ENCODE data around the gene DIP2C. TPM values are rescaled to one million over a fixed set of nuclear protein-coding genes. Genes with fewer than 3 reads are reported as not detected.
"Not testable (repeated sequence)": the region's sequence is repeated elsewhere in the genome, so short reads cannot be mapped to it uniquely, and the experiment has no call there.

The DIP2C gene
- total RNA-seq, 1 donor from 2014 or later: 1.6 TPM

DNA sequence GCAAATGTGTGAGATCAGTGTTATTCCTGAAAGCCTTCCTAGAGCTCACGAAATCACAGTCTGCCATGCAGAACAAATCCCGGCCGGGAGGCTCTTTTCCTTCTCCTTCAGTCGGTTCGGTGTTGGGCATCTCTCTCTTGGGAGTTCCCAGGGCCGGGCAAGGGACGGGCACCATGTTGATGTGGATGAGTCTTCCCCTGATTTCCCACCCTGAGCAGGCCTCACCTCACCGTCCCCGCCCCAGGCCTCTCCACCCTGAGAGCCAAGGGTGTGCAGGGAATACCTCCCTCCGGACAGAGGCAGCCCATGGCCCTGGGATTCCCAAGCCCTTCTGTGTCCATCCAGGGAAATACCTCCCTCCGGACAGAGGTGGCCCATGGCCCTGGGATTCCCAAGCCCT is 28.0 kb upstream of the DIP2C start:
- peaks cover 8% of the 10 kb centered on the region for H3K9me3 Mint-ChIP-seq
- DNase-seq (ENCODE audit: low spot score): no peak
- H3K4me3 Mint-ChIP-seq (ENCODE audit: low read depth): no peak overlapping the region
- intact Hi-C loops (cut with micrococcal nuclease): no loop called here
- H3K27me3 Mint-ChIP-seq (ENCODE audit: low read depth): peaks cover 3% of the 10 kb centered on the region
- no peak overlapping the region for H3K27ac Mint-ChIP-seq
- H3K4me1 Mint-ChIP-seq (ENCODE audit: low read depth): no peaks in the 10 kb centered on the region
- no peaks in the 10 kb centered on the region for H3K36me3 Mint-ChIP-seq (ENCODE audit: low read depth)

DNA sequence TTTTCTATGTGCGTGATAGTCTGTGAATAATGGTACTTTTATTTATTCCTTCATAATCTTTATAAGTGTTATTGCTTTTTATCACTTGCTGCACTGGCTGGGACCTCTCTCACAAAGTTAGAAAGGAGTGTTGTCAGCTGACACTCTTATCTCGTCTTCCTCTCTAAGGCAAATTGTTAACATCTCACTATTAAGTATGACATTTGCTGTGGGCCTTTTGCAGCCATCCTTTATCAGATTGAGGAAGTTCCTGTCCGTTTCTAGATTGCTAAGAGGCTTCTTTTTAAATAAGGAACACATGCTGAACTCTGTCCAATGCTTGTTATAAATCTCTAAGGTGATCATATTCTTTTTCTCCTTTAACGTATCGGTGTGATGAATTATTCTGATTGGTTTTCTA is 27.4 kb upstream of the DIP2C start:
- no peaks in the 10 kb centered on the region for H3K36me3 Mint-ChIP-seq (ENCODE audit: low read depth)
- no peak for DNase-seq (ENCODE audit: low spot score)

DNA sequence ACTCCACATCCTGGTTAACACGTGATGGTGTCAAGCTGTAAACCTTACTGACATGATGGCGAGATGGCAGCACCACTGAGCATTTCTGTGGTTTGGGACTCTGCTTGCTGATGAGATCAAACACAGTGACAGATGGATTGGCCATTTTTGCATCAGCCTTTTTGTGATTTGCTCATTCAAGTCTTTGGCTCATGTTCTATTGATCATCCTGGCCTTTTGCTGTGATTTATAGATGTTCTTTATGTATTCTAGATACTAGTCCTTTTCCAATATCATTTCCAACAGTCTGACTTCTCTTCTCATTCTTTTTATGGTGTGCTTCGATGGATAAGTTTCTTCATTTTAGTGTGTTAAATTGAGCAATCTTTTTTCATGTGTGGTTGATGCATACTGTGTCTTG is 24.7 kb upstream of the DIP2C start:
- Mint-ChIP-seq H3K4me1 (ENCODE audit: low read depth) (no peaks in the 10 kb centered on the region), H3K36me3 (ENCODE audit: low read depth) (no peaks in the 10 kb centered on the region), H3K9me3 (peaks cover 8% of the 10 kb centered on the region), H3K27me3 (ENCODE audit: low read depth) (peaks cover 4% of the 10 kb centered on the region), H3K27ac (no peak overlapping the region), H3K4me3 (ENCODE audit: low read depth) (no peak overlapping the region)
- no peak for DNase-seq (ENCODE audit: low spot score)
- intact Hi-C loops (cut with micrococcal nuclease): no loop called here

More for the DNA sequence above, 27.4 kb upstream of the DIP2C start:
- H3K27me3 Mint-ChIP-seq (ENCODE audit: low read depth): peaks cover 3% of the 10 kb centered on the region
- no peak overlapping the region for H3K27ac Mint-ChIP-seq
- H3K4me3 Mint-ChIP-seq (ENCODE audit: low read depth): no peak overlapping the region
- peaks cover 8% of the 10 kb centered on the region for H3K9me3 Mint-ChIP-seq
- intact Hi-C loops (cut with micrococcal nuclease): no loop called here
- no peaks in the 10 kb centered on the region for H3K4me1 Mint-ChIP-seq (ENCODE audit: low read depth)

DNA sequence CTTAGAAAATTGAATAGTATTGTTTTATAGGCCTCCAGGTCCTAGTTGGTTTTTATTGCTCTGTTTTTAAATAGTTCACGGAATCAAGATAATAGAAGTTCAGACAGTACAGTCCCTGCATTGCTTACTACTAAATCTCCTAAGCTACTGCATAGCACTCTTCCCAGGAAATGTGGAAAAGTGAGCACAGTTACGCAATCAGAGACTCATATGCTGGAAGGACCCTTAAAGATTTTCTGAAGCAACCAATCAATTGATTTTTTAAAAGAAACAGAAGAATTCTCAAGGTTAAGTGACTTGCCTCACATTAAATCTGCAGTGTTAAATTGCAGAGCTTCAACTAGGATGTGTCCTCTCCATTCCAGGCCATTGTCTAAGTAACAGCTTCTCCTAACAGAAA is 23.1 kb upstream of the DIP2C start:
- intact Hi-C loops (cut with micrococcal nuclease): no loop called here
- no peak overlapping the region for H3K27ac Mint-ChIP-seq
- peaks cover 9% of the 10 kb centered on the region for H3K27me3 Mint-ChIP-seq (ENCODE audit: low read depth)
- H3K9me3 Mint-ChIP-seq: peaks cover 8% of the 10 kb centered on the region
- no peaks in the 10 kb centered on the region for H3K36me3 Mint-ChIP-seq (ENCODE audit: low read depth)
- no peaks in the 10 kb centered on the region for H3K4me1 Mint-ChIP-seq (ENCODE audit: low read depth)
- no peak for DNase-seq (ENCODE audit: low spot score)
- no peak overlapping the region for H3K4me3 Mint-ChIP-seq (ENCODE audit: low read depth)

DNA sequence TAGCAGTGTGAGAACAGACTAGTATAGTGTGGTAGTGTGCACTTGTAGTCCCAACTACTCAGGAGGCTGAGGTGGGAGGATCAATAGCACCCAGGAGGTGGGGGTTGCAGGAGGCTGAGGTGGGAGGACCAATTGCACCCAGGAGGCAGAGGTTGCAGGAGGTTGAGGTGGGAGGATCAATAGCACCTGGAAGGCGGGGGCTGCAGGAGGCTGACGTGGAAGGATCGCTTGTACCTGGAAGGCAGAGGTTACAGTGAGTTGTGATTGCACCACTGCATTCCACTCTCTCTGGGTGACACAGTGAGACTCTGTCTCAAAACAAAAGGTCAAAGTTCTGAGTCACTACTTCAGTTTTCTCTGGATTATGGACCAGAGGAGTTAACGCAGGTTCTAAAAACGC is 22.6 kb upstream of the DIP2C start:
- Mint-ChIP-seq H3K4me1 (ENCODE audit: low read depth) (no peaks in the 10 kb centered on the region), H3K27me3 (ENCODE audit: low read depth) (peaks cover 14% of the 10 kb centered on the region), H3K4me3 (ENCODE audit: low read depth) (no peak overlapping the region), H3K9me3 (peaks cover 8% of the 10 kb centered on the region), H3K27ac (no peak overlapping the region), H3K36me3 (ENCODE audit: low read depth) (no peaks in the 10 kb centered on the region)
- DNase-seq (ENCODE audit: low spot score): no peak
- intact Hi-C loops (cut with micrococcal nuclease): no loop called here

DNA sequence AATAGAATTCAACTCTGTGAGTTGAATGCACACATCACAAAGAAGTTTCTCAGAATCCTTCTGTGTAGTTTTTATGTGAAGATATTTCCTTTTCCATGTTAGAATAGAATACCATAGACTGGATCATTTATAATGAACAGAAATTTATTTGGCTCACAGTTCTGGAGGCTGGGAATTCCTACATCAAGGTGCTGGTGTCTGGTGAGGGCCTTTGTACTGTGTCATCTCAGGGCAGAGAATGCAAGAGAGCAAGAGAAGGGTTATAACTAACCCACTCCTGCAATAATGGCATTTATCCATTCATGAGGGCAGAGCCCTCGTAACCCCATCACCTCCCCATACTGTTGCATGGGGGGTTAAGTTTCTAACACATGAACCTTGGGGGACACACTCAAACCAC is 18.4 kb upstream of the DIP2C start:
- Mint-ChIP-seq H3K4me3 (ENCODE audit: low read depth) (no peak overlapping the region), H3K36me3 (ENCODE audit: low read depth) (no peaks in the 10 kb centered on the region), H3K4me1 (ENCODE audit: low read depth) (no peaks in the 10 kb centered on the region), H3K27me3 (ENCODE audit: low read depth) (peaks cover 14% of the 10 kb centered on the region), H3K27ac (no peak overlapping the region), H3K9me3 (no peaks in the 10 kb centered on the region)
- intact Hi-C loops (cut with micrococcal nuclease): no loop called here
- DNase-seq (ENCODE audit: low spot score): no peak

DNA sequence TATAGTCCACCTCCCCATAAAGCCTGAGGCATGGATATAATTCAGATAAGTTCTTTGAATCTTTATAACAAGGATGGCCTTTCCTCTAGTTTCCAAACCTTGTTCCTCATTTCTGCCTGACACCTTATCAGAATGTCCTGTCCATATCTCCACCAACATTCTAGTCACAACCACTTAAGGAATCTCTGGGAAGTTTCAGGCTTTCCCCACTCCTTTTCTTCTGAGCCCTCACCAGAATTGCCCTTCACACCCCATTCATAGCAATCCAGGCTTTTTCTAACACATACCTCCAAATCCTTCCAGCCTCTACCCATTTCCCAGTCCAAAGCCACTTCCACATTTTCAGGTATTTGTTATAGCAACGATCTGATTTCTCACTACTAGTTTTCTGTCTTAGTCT is 18.0 kb upstream of the DIP2C start:
- no peak for DNase-seq (ENCODE audit: low spot score)
- H3K9me3 Mint-ChIP-seq: no peaks in the 10 kb centered on the region
- H3K36me3 Mint-ChIP-seq (ENCODE audit: low read depth): no peaks in the 10 kb centered on the region
- intact Hi-C loops (cut with micrococcal nuclease): no loop called here
- H3K27me3 Mint-ChIP-seq (ENCODE audit: low read depth): peaks cover 15% of the 10 kb centered on the region
- H3K27ac Mint-ChIP-seq: no peak overlapping the region
- no peaks in the 10 kb centered on the region for H3K4me1 Mint-ChIP-seq (ENCODE audit: low read depth)
- no peak overlapping the region for H3K4me3 Mint-ChIP-seq (ENCODE audit: low read depth)

DNA sequence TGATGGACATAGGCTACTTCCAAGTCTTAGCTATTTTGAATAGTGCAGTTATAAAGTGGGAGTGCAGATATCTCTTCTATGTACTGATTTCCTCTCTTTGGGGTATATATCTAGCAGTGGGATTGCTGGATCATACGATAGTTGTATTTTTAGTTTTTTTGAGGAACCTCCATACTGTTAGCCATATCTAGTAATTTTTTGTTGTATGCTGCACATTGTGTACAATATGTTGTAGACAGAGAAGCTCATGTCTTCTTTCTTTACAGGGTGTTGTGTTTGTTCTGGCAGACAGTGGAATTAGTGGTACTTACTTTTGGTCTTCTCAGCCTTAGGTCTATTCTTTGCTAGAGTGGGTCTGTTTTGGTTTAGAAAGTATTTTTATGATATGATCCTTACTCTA is 13.7 kb upstream of the DIP2C start:
- no peak for DNase-seq (ENCODE audit: low spot score)
- H3K27me3 Mint-ChIP-seq (ENCODE audit: low read depth): peaks cover 10% of the 10 kb centered on the region
- no peak overlapping the region for H3K27ac Mint-ChIP-seq
- intact Hi-C loops (cut with micrococcal nuclease): no loop called here
- no peak overlapping the region for H3K4me3 Mint-ChIP-seq (ENCODE audit: low read depth)
- H3K9me3 Mint-ChIP-seq: no peaks in the 10 kb centered on the region
- H3K4me1 Mint-ChIP-seq (ENCODE audit: low read depth): no peaks in the 10 kb centered on the region
- no peaks in the 10 kb centered on the region for H3K36me3 Mint-ChIP-seq (ENCODE audit: low read depth)

DNA sequence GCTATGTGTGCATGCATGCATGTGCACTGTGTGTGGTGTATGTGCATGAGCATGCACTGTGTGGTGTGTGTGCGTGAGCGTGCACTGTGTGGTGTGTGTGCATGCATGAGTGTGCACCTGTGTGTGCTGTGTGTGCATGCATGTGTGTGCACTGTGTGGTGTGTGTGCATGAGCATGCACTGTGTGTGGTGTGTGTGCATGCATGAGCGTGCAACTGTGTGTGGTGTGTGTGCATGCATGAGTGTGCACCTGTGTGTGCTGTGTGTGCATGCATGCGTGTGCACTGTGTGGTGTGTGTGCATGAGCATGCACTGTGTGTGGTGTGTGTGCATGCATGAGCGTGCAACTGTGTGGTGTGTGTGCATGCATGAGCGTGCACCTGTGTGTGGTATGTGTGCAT is 10.7 kb upstream of the DIP2C start:
- intact Hi-C loops (cut with micrococcal nuclease): not testable (repeated sequence)

DNA sequence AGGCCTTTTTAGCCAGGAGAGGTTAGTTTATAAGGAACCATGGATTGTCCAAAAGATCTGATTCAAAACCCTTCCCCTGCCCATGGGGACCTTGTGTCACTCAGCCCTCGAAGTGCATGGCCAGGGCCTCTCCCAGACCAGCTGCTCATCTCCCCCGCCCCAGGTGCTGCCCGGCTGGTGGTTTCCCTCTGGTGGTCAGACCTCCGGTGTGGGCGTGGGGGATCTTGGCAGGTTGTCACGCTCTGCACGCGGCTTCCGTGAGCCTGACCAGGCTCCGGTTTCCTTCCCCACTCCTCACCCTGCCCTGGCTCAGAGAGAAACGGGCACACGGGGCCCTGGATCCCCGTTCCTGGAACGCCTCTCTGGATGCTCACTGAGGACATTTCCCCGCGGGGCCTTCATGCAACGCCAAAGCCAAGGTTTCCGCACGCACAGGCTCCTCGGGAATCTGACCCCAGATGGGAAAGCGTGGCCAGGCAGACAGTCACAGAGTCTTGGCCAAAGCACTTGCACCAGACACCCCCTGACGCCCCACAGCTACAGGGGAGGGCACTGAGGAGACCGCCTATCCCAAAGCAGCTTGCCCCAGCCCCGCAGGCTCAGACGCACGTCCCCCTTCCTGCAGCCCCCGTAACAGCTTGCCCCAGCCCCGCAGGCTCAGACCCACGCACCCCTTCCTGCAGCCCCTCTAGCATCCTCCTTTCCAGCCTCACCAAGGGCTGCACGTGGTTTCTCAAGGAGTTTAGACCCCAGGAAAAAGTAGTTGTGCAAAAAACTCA is 7.8 kb upstream of the DIP2C start:
- no peaks in the 10 kb centered on the region for H3K4me1 Mint-ChIP-seq (ENCODE audit: low read depth)
- DNase-seq (ENCODE audit: low spot score): no peak
- no peak overlapping the region for H3K4me3 Mint-ChIP-seq (ENCODE audit: low read depth)
- no peaks in the 10 kb centered on the region for H3K9me3 Mint-ChIP-seq
- intact Hi-C loops (cut with micrococcal nuclease): no loop called here
- no peaks in the 10 kb centered on the region for H3K36me3 Mint-ChIP-seq (ENCODE audit: low read depth)
- H3K27me3 Mint-ChIP-seq (ENCODE audit: low read depth): peaks cover 7% of the 10 kb centered on the region
- no peak overlapping the region for H3K27ac Mint-ChIP-seq

More for the DNA sequence above, 10.7 kb upstream of the DIP2C start:
- not testable (repeated sequence) for H3K4me1 Mint-ChIP-seq (ENCODE audit: low read depth); H3K9me3 Mint-ChIP-seq; H3K27me3 Mint-ChIP-seq (ENCODE audit: low read depth); H3K4me3 Mint-ChIP-seq (ENCODE audit: low read depth); DNase-seq (ENCODE audit: low spot score); H3K27ac Mint-ChIP-seq; H3K36me3 Mint-ChIP-seq (ENCODE audit: low read depth)

DNA sequence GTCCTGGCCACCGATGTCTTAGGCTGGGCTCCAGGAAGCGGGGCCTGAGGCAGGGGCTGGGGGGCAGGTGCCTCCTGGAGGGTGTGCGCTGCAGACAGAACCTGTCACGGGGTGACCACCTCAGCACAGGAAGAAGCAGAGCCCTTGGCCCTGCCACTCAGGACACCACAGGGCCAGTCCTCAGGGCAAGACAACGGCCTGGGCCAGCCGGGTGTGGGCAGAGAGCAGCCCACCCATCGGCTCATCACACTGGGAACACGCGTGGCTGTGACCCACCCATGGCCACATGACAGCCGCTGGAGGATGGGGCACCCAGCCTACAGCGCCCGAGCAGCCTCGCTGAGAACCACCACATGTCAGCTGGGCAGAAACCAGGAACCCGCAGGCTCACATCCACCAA is 5.9 kb upstream of the DIP2C start:
- intact Hi-C loops (cut with micrococcal nuclease): no loop called here
- no peaks in the 10 kb centered on the region for H3K4me1 Mint-ChIP-seq (ENCODE audit: low read depth)
- peaks cover 18% of the 10 kb centered on the region for H3K27me3 Mint-ChIP-seq (ENCODE audit: low read depth)
- H3K9me3 Mint-ChIP-seq: no peaks in the 10 kb centered on the region
- H3K4me3 Mint-ChIP-seq (ENCODE audit: low read depth): no peak overlapping the region
- H3K36me3 Mint-ChIP-seq (ENCODE audit: low read depth): no peaks in the 10 kb centered on the region
- no peak overlapping the region for H3K27ac Mint-ChIP-seq
- no peak for DNase-seq (ENCODE audit: low spot score)

DNA sequence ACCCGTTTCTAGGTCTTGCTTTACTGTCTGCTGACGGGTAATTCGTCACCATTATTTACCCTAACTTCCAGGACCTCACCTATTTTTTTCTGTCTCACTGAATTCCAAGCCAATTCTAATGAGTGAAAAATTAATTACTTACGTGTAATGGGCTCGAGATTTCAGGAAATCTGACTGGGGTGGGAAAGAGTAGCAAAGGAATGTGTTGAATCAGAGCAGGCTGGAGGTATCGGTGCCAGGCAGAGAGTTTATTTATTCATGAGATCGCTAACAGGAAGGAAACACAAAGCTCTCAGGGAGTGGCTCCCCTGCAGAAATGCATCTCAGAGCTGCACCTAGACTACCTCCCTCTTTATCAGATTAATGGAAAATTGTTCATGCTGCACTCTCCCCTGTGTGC is 4.0 kb upstream of the DIP2C start:
- H3K9me3 Mint-ChIP-seq: no peaks in the 10 kb centered on the region
- intact Hi-C loops (cut with micrococcal nuclease): no loop called here
- peaks cover 23% of the 10 kb centered on the region for H3K27me3 Mint-ChIP-seq (ENCODE audit: low read depth)
- H3K4me3 Mint-ChIP-seq (ENCODE audit: low read depth): no peak overlapping the region
- H3K4me1 Mint-ChIP-seq (ENCODE audit: low read depth): no peaks in the 10 kb centered on the region
- no peak for DNase-seq (ENCODE audit: low spot score)
- no peak overlapping the region for H3K27ac Mint-ChIP-seq
- no peaks in the 10 kb centered on the region for H3K36me3 Mint-ChIP-seq (ENCODE audit: low read depth)

DNA sequence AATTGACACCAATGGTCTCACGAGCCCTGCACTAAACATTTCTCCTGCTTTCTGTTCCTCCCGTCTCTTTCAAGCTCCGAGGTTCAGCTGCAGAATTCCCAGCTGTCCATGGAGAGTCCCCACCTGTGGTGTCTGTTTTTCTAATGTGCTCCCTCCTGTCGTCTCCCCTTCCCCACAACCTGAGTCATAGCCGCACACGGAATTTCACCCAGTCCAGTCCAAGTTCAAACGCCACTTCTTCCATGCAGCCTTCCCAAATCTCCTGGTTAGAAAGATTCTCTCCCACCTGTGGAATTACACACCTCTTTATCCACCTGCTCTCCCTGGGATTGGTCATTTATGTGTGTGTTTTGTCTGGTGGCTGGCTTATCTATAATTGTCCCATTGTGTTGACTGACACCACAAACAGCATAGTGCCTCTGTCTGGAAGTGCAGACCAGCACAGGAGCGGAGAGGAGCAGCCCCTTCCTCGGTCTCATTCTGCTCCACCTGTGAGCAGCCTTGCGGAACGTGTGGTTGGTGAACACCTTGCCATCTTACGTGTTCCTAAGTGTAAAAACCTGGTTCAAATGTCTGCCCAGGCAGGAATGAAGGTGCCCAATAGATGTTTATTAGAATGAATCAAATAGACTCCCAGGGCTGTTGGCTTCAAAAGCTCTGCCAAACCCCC is 3.3 kb upstream of the DIP2C start:
- Mint-ChIP-seq H3K4me1 (ENCODE audit: low read depth) (no peaks in the 10 kb centered on the region), H3K9me3 (no peaks in the 10 kb centered on the region), H3K36me3 (ENCODE audit: low read depth) (no peaks in the 10 kb centered on the region), H3K27ac (no peak overlapping the region), H3K4me3 (ENCODE audit: low read depth) (no peak overlapping the region), H3K27me3 (ENCODE audit: low read depth) (peaks cover 30% of the 10 kb centered on the region)
- intact Hi-C loops (cut with micrococcal nuclease): no loop called here
- no peak for DNase-seq (ENCODE audit: low spot score)
